ENCODE data around the gene LRMDA.

Gene LRMDA

DNA sequence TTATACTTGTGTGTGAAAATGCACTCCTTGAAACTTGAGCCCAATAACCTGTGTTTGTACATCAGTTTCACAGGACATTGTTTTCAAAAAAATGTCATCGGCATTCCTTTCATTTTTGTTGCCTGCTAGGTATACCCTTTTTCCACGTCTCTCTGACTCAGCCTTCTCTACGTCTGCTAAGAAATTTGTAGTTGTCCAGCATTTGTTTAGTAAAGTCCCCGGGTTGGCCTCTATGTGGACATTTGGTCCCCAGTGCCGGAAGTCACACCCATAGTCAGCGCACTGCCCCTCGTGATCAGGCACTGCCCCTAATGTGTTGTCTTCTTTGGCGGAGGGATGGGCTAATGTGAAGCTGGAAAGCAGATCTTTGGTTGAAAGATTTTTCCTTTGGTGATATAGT lies 222.3 kb downstream of the LRMDA start (continued):
- TF ChIP-seq, protein P1, sequence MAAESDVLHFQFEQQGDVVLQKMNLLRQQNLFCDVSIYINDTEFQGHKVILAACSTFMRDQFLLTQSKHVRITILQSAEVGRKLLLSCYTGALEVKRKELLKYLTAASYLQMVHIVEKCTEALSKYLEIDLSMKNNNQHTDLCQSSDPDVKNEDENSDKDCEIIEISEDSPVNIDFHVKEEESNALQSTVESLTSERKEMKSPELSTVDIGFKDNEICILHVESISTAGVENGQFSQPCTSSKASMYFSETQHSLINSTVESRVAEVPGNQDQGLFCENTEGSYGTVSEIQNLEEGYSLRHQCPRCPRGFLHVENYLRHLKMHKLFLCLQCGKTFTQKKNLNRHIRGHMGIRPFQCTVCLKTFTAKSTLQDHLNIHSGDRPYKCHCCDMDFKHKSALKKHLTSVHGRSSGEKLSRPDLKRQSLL (tag by site-specific recombination; IDR thresholded peaks at IDR 0.05), result no peak
- TF ChIP-seq ZNF426 (tag by site-specific recombination; IDR thresholded peaks at IDR 0.05), result no peak
- TF ChIP-seq ZNF433 (tag by site-specific recombination; IDR thresholded peaks at IDR 0.05; ENCODE audit: low read depth), result no peak
- TF ChIP-seq, protein P2, sequence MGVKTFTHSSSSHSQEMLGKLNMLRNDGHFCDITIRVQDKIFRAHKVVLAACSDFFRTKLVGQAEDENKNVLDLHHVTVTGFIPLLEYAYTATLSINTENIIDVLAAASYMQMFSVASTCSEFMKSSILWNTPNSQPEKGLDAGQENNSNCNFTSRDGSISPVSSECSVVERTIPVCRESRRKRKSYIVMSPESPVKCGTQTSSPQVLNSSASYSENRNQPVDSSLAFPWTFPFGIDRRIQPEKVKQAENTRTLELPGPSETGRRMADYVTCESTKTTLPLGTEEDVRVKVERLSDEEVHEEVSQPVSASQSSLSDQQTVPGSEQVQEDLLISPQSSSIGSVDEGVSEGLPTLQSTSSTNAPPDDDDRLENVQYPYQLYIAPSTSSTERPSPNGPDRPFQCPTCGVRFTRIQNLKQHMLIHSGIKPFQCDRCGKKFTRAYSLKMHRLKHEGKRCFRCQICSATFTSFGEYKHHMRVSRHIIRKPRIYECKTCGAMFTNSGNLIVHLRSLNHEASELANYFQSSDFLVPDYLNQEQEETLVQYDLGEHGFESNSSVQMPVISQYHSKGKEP (tag by site-specific recombination; IDR thresholded peaks at IDR 0.05), result no peak
- TF ChIP-seq ZNF394 (tag by site-specific recombination; IDR thresholded peaks at IDR 0.05; ENCODE audit: borderline replicate concordance), result no peak

DNA sequence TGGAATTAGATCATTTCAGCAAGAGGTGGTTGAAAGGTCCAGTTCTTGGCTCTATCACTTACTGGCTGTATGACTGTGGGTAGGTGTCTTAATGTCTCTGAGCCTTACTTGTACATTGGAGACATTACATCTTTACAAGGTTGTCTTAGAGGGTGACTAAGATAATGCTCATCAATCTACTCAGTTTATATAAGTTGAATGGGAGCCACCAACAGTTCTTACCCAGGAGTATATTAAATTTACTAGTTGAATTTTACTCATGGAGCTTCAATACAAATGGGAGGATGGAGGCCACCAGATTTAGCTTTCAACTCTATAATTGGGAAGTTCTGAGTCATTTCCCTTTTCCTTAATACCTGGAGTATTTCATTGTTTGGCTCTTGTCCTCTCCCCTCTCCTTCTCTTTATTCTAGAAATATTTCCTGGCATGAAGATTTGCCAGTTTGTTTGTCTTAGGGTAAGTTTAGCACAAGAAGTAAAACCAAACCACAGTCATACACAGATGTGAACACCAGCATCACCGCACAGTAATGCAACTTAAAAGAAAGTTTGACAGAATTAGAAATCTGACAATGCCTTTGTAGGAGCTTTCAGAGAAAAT lies 222.8 kb downstream of the LRMDA start:
- POLR2A ChIA-PET, result no interaction called here
- no peak overlapping the region for H3K27ac ChIP-seq (ENCODE audit: extremely low read depth, low read depth, low read length)
- H3K9me3 ChIP-seq (ENCODE audit: control insufficient read depth, insufficient read depth, low read depth, low read length), result no peaks in the 10 kb centered on the region
- CTCF ChIA-PET, result interaction anchor here (0.7 kb wide), 2 partner anchors 33 to 118 kb away, joined by 3 read pairs; no protein-coding TSS in a partner anchor
- H3K4me3 ChIP-seq (ENCODE audit: low read depth, low read length), result no peak overlapping the region
- no peaks in the 10 kb centered on the region for H3K36me3 ChIP-seq (ENCODE audit: control insufficient read depth in 2 of 2, insufficient read depth in 1 of 2, low read length in 2 of 2)
- TF ChIP-seq ZNF274 (IDR thresholded peaks at IDR 0.05; ENCODE audit: low read length), result no peak
- no peak for TF ChIP-seq ZNF274 (tag by site-specific recombination; IDR thresholded peaks at IDR 0.05; ENCODE audit: borderline replicate concordance)
- no peaks in the 10 kb centered on the region for H3K4me1 ChIP-seq (ENCODE audit: control insufficient read depth, insufficient read depth, low read length)

DNA sequence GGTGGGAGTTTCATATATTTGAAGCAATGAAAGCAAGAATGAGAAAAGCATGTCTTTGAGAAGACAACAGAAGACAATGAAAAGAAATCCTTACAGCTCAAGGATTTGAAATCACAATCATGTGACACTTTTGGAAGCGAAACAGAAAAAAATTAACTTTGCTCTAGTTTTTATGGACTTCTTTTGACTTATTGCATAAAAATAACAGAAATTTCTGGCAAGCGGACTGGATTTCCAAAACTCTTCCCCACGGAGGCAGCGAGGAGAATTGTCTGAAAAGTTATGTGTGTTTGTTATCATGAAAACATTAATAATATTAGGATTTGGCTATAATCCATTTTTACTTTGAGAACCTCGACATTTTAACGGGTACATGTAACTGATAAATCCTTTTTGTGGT lies 223.3 kb downstream of the LRMDA start:
- H3K36me3 ChIP-seq (ENCODE audit: control insufficient read depth in 2 of 2, insufficient read depth in 1 of 2, low read length in 2 of 2), result no peaks in the 10 kb centered on the region
- no peak overlapping the region for H3K27ac ChIP-seq (ENCODE audit: extremely low read depth, low read depth, low read length)
- no peak overlapping the region for H3K4me3 ChIP-seq (ENCODE audit: low read depth, low read length)
- CTCF ChIA-PET, result no interaction called here
- POLR2A ChIA-PET, result no interaction called here
- H3K9me3 ChIP-seq (ENCODE audit: control insufficient read depth, insufficient read depth, low read depth, low read length), result no peaks in the 10 kb centered on the region
- no peaks in the 10 kb centered on the region for H3K4me1 ChIP-seq (ENCODE audit: control insufficient read depth, insufficient read depth, low read length)
- TF ChIP-seq, protein P3, sequence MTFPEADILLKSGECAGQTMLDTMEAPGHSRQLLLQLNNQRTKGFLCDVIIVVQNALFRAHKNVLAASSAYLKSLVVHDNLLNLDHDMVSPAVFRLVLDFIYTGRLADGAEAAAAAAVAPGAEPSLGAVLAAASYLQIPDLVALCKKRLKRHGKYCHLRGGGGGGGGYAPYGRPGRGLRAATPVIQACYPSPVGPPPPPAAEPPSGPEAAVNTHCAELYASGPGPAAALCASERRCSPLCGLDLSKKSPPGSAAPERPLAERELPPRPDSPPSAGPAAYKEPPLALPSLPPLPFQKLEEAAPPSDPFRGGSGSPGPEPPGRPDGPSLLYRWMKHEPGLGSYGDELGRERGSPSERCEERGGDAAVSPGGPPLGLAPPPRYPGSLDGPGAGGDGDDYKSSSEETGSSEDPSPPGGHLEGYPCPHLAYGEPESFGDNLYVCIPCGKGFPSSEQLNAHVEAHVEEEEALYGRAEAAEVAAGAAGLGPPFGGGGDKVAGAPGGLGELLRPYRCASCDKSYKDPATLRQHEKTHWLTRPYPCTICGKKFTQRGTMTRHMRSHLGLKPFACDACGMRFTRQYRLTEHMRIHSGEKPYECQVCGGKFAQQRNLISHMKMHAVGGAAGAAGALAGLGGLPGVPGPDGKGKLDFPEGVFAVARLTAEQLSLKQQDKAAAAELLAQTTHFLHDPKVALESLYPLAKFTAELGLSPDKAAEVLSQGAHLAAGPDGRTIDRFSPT (tag by site-specific recombination; IDR thresholded peaks at IDR 0.05), result no peak
- TF ChIP-seq, protein P4, sequence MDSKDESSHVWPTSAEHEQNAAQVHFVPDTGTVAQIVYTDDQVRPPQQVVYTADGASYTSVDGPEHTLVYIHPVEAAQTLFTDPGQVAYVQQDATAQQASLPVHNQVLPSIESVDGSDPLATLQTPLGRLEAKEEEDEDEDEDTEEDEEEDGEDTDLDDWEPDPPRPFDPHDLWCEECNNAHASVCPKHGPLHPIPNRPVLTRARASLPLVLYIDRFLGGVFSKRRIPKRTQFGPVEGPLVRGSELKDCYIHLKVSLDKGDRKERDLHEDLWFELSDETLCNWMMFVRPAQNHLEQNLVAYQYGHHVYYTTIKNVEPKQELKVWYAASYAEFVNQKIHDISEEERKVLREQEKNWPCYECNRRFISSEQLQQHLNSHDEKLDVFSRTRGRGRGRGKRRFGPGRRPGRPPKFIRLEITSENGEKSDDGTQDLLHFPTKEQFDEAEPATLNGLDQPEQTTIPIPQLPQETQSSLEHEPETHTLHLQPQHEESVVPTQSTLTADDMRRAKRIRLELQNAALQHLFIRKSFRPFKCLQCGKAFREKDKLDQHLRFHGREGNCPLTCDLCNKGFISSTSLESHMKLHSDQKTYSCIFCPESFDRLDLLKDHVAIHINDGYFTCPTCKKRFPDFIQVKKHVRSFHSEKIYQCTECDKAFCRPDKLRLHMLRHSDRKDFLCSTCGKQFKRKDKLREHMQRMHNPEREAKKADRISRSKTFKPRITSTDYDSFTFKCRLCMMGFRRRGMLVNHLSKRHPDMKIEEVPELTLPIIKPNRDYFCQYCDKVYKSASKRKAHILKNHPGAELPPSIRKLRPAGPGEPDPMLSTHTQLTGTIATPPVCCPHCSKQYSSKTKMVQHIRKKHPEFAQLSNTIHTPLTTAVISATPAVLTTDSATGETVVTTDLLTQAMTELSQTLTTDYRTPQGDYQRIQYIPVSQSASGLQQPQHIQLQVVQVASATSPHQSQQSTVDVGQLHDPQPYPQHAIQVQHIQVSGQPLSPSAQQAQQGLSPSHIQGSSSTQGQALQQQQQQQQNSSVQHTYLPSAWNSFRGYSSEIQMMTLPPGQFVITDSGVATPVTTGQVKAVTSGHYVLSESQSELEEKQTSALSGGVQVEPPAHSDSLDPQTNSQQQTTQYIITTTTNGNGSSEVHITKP (tag by site-specific recombination; IDR thresholded peaks at IDR 0.05), result no peak
- TF ChIP-seq, protein P5, sequence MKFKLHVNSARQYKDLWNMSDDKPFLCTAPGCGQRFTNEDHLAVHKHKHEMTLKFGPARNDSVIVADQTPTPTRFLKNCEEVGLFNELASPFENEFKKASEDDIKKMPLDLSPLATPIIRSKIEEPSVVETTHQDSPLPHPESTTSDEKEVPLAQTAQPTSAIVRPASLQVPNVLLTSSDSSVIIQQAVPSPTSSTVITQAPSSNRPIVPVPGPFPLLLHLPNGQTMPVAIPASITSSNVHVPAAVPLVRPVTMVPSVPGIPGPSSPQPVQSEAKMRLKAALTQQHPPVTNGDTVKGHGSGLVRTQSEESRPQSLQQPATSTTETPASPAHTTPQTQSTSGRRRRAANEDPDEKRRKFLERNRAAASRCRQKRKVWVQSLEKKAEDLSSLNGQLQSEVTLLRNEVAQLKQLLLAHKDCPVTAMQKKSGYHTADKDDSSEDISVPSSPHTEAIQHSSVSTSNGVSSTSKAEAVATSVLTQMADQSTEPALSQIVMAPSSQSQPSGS (tag by site-specific recombination; IDR thresholded peaks at IDR 0.05; ENCODE audit: low read depth), result no peak
- TF ChIP-seq, protein P6, sequence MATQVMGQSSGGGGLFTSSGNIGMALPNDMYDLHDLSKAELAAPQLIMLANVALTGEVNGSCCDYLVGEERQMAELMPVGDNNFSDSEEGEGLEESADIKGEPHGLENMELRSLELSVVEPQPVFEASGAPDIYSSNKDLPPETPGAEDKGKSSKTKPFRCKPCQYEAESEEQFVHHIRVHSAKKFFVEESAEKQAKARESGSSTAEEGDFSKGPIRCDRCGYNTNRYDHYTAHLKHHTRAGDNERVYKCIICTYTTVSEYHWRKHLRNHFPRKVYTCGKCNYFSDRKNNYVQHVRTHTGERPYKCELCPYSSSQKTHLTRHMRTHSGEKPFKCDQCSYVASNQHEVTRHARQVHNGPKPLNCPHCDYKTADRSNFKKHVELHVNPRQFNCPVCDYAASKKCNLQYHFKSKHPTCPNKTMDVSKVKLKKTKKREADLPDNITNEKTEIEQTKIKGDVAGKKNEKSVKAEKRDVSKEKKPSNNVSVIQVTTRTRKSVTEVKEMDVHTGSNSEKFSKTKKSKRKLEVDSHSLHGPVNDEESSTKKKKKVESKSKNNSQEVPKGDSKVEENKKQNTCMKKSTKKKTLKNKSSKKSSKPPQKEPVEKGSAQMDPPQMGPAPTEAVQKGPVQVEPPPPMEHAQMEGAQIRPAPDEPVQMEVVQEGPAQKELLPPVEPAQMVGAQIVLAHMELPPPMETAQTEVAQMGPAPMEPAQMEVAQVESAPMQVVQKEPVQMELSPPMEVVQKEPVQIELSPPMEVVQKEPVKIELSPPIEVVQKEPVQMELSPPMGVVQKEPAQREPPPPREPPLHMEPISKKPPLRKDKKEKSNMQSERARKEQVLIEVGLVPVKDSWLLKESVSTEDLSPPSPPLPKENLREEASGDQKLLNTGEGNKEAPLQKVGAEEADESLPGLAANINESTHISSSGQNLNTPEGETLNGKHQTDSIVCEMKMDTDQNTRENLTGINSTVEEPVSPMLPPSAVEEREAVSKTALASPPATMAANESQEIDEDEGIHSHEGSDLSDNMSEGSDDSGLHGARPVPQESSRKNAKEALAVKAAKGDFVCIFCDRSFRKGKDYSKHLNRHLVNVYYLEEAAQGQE (tag by site-specific recombination; IDR thresholded peaks at IDR 0.05), result no peak
- no peak for TF ChIP-seq ZNF19 (tag by site-specific recombination; IDR thresholded peaks at IDR 0.05; ENCODE audit: low read depth)
- no peak for TF ChIP-seq ZNF548 (tag by site-specific recombination; IDR thresholded peaks at IDR 0.05)
- TF ChIP-seq MYNN (tag by site-specific recombination; IDR thresholded peaks at IDR 0.05; ENCODE audit: borderline replicate concordance), result no peak
- TF ChIP-seq ZNF501 (tag by site-specific recombination; IDR thresholded peaks at IDR 0.05), result no peak
- TF ChIP-seq ZSCAN30 (tag by site-specific recombination; IDR thresholded peaks at IDR 0.05), result no peak
- TF ChIP-seq ZNF221 (tag by site-specific recombination; IDR thresholded peaks at IDR 0.05; ENCODE audit: borderline replicate concordance), result no peak
